ENCODE results near the gene CNOT1.

Gene CNOT1

DNA sequence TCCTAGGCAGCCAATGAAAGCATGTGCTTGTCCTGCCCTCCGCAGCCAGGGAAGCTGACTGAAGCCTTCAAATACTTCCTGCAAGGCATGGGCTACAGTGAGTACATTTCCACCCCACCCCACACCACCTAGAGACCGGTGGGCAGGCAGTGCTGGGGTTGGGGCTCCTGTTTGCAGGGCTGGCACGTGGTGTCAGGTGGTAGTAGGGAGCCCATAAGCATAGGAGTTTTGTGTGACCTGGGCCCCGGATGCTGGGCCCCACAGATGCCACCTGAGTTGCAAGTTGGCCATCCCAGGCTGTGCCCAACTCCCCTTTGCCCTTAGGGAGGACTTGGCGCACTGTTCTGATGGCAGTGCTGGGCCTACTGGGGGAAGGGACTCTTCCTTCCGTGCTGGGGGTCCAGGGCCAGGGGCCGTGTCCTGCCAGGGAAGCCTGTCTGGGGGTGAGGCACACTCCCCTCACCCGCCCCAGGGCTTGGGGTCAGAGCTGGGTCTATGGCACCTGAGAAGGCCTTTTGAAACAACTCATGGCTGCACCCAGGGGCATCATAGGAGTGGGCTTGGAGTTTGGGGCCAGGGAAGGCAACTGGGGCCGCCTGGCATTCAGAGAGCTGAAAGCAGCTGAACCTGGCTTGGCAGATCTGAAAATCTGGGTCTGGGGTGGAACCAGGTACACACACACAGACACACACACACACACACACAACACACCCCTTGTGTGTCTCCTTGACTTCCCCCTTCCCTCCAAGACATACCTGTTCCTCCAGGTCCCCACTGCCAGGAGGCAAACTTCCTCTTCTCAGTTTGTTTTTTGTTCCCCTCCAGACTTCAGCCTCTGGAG lies 120.2 kb downstream of the CNOT1 start:
- Histone ChIP-seq H3K9ac (ENCODE audit: low read length) (no peak overlapping the region), H3K9me3 (ENCODE audit: control insufficient read depth, insufficient read depth, low read depth, low read length) (no peaks in the 10 kb centered on the region), H3K27me3 (ENCODE audit: control insufficient read depth, insufficient read depth, low read length) (no peaks in the 10 kb centered on the region), H3K4me1 (ENCODE audit: control insufficient read depth, insufficient read depth, low read length) (peaks cover 3% of the 10 kb centered on the region; the same call in 1 of the 2 replicates), H3K4me3 (ENCODE audit: low read depth, low read length) (no peak overlapping the region), H3K27ac (ENCODE audit: low read depth, low read length) (no peak overlapping the region), H3K36me3 (ENCODE audit: control insufficient read depth, insufficient read depth, low read length) (peaks cover 20% of the 10 kb centered on the region)

DNA sequence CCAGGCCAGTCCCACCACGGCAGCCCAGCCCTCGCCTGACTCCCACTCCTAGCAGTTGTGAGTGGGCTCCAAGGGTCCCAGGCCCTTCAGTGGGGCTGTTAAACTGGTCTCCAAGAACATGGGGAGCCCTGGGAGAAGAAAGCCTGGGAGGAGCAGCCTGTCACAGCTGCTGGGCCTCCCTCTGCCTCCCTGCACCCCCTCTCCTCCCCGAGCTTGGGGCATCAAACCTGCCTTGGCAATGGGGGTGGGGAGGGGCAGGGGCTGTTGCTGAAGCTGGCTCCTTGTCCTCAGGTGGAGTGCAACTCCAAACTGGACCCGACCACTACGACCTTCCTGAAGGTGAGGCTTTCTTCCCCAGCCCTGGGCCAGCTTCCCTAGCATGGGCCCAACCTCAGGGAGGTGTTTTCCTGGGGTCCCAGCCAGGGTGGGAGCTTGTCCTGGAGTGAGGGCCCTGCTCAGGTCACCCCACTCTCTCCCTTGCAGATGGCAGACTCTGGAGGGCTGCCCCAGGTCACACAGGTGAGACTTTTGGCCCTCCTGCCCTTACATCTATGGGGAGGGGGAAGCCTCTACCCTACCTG lies 120.9 kb downstream of the CNOT1 start:
- no peak overlapping the region for H3K4me3 ChIP-seq (ENCODE audit: low read depth, low read length)
- peaks cover 3% of the 10 kb centered on the region; the same call in 1 of the 2 replicates for H3K4me1 ChIP-seq (ENCODE audit: control insufficient read depth, insufficient read depth, low read length)
- H3K36me3 ChIP-seq (ENCODE audit: control insufficient read depth, insufficient read depth, low read length): peaks cover 25% of the 10 kb centered on the region
- no peaks in the 10 kb centered on the region for H3K27me3 ChIP-seq (ENCODE audit: control insufficient read depth, insufficient read depth, low read length)
- H3K27ac ChIP-seq (ENCODE audit: low read depth, low read length): no peak overlapping the region
- no peaks in the 10 kb centered on the region for H3K9me3 ChIP-seq (ENCODE audit: control insufficient read depth, insufficient read depth, low read depth, low read length)
- H3K9ac ChIP-seq (ENCODE audit: low read length): no peak overlapping the region

DNA sequence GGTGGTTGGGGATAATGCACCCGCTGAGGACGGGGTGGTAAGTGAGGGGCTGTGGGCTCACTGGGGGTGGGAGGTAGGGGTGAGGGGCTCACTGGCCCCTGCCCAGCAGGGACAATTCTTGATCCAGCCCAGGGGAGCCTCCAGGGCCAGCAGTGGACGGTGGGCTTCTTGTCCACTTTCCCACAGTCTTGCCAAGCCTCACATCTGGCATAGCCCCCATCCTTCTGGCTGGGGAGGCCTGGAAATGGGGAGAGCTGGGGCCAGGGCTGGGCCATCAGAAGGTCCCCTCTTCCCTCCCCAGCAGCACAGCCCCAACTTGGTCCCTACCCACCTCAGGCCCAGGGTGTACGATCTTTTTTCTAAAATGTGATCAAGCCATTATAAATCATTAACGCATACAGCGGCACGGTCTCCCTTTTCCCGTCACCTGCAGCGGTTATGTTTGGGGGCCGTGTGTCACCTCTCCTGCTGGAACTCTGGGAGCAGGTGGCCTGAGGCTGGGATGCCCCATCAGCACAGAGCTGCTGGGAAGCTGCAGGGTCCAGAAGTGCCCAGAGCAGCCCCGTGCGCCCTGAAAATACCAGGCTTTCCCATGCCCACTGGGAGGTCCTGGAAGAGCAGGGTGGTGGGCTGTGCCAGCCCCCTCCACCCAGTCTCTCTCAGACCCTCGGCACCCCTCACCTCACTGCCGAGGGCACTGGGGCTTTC lies 121.5 kb downstream of the CNOT1 start:
- no peaks in the 10 kb centered on the region for H3K9me3 ChIP-seq (ENCODE audit: control insufficient read depth, insufficient read depth, low read depth, low read length)
- no peaks in the 10 kb centered on the region for H3K27me3 ChIP-seq (ENCODE audit: control insufficient read depth, insufficient read depth, low read length)
- H3K4me1 ChIP-seq (ENCODE audit: control insufficient read depth, insufficient read depth, low read length): peaks cover 3% of the 10 kb centered on the region; the same call in 1 of the 2 replicates
- H3K27ac ChIP-seq (ENCODE audit: low read depth, low read length): no peak overlapping the region
- no peak overlapping the region for H3K9ac ChIP-seq (ENCODE audit: low read length)
- peaks cover 25% of the 10 kb centered on the region for H3K36me3 ChIP-seq (ENCODE audit: control insufficient read depth, insufficient read depth, low read length)
- H3K4me3 ChIP-seq (ENCODE audit: low read depth, low read length): no peak overlapping the region

DNA sequence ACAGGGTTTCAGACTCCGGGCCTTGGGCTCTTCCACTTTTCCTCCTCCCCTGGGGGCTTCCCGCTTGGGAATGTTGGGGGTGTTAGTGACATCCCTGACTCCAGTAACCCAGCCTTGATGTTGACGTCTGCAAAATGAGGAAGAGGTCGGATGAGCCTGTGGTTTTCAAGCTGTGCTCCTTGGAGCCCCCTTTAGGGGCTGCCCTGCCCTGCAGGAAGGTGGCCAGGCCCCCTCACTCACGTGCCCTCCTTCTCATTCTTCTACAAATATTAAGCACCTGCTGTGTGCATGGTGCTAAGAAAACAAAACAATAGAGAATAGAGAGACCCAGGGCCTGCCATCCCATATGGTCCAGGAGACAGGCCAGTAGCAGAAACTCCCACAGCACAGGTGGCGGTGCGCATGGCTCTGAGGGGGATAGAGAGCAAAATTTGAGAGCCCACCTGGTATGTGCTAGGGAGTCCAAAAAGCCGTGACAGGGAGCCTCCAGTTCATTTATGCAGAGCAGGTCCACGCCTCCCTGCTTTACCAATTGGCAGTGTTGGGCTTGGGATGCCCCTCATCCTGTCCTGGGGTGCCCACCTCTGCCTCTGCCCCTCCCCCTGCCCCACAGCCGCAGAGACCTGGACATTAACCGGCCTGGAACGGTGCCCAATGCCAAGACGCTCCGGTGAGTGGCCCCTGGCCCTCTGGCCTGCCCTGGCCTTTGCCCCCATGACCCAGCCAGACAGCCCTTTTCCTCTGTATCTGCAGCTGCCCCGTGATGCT lies 122.2 kb downstream of the CNOT1 start:
- H3K27ac ChIP-seq (ENCODE audit: low read depth, low read length): no peak overlapping the region
- H3K27me3 ChIP-seq (ENCODE audit: control insufficient read depth, insufficient read depth, low read length): no peaks in the 10 kb centered on the region
- peaks cover 25% of the 10 kb centered on the region for H3K36me3 ChIP-seq (ENCODE audit: control insufficient read depth, insufficient read depth, low read length)
- H3K4me1 ChIP-seq (ENCODE audit: control insufficient read depth, insufficient read depth, low read length): peaks cover 3% of the 10 kb centered on the region; the same call in 1 of the 2 replicates
- no peaks in the 10 kb centered on the region for H3K9me3 ChIP-seq (ENCODE audit: control insufficient read depth, insufficient read depth, low read depth, low read length)
- H3K4me3 ChIP-seq (ENCODE audit: low read depth, low read length): no peak overlapping the region
- H3K9ac ChIP-seq (ENCODE audit: low read length): no peak overlapping the region

DNA sequence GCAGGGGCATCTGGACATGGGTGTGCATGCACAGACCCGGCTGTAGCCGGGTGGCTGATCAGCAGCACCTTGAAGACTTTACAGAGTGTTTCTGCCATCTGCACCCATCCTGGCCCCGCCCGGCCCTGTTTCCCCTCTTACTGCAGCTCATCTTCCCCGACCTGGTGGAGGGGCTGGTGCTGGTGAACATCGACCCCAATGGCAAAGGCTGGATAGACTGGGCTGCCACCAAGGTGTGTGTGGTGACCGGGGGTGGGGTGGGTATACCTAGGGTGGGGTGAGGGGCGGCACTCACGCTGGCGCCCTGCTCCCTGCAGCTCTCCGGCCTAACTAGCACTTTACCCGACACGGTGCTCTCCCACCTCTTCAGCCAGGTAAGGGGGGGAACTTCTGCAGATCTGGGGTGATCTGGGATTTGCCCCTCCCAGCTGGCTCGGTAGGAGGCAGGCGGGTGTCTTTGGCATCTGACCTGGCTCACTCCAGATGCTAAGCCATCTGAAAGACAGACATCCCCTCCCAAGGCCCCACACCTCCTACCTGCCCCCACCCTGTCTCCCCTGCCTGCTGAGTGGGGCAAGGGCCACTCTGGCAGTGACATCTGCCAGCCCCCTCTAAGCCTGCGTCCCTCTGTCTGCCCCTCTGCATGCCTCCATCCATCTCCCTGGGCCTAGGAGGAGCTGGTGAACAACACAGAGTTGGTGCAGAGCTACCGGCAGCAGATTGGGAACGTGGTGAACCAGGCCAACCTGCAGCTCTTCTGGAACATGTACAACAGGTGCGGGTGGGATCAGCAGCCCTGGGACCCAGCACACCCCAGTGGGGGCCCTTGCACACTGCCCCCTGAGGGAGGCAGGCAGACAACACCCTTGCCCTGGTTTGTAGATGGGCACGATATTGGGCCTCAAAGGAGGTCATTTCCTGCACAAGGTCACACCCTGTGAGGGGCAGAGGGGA lies 123.1 kb downstream of the CNOT1 start:
- Histone ChIP-seq H3K9ac (ENCODE audit: low read length) (no peak overlapping the region), H3K27me3 (ENCODE audit: control insufficient read depth, insufficient read depth, low read length) (no peaks in the 10 kb centered on the region), H3K9me3 (ENCODE audit: control insufficient read depth, insufficient read depth, low read depth, low read length) (no peaks in the 10 kb centered on the region), H3K36me3 (ENCODE audit: control insufficient read depth, insufficient read depth, low read length) (peaks cover 25% of the 10 kb centered on the region), H3K4me1 (ENCODE audit: control insufficient read depth, insufficient read depth, low read length) (peaks cover 4% of the 10 kb centered on the region; the same call in 1 of the 2 replicates), H3K4me3 (ENCODE audit: low read depth, low read length) (no peak overlapping the region), H3K27ac (ENCODE audit: low read depth, low read length) (no peak overlapping the region)

DNA sequence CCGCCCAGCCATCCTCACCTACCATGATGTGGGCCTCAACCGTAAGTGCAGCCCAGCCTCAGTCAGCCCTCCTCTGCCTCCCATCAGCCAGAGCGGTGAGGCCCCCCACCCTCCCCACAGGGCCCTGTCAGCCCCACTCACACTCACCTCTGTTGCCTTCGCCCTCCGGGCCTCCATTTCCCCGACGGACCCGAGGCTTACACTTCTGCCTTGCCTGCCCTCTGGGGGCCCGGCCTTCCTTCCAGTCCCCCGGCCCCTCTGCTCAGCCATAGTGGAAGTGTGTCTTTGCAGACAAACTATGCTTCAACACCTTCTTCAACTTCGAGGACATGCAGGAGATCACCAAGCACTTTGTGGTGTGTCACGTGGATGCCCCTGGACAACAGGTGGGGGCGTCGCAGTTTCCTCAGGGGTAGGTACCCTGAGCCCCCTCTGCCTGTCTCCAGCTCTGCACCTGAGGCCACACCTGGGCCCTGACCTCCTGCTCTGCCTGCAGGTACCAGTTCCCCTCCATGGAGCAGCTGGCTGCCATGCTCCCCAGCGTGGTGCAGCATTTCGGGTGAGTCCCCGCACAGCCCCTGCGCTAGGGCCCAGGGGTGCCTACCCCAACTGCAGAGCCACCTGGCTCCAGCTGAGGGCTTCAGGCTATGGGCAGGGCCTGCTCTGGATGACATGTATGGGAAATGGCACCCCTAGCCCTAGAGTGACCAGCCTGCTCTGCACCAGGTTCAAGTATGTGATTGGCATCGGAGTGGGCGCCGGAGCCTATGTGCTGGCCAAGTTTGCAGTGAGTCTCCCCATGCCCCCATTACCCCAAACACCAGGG lies 125.5 kb downstream of the CNOT1 start:
- H3K9me3 ChIP-seq (ENCODE audit: control insufficient read depth, insufficient read depth, low read depth, low read length): no peaks in the 10 kb centered on the region
- no peaks in the 10 kb centered on the region for H3K27me3 ChIP-seq (ENCODE audit: control insufficient read depth, insufficient read depth, low read length)
- no peak overlapping the region for H3K27ac ChIP-seq (ENCODE audit: low read depth, low read length)
- no peak overlapping the region for H3K9ac ChIP-seq (ENCODE audit: low read length)
- no peak overlapping the region for H3K4me3 ChIP-seq (ENCODE audit: low read depth, low read length)
- H3K4me1 ChIP-seq (ENCODE audit: control insufficient read depth, insufficient read depth, low read length): peaks cover 11% of the 10 kb centered on the region; the same call in 1 of the 2 replicates
- peaks cover 15% of the 10 kb centered on the region for H3K36me3 ChIP-seq (ENCODE audit: control insufficient read depth, insufficient read depth, low read length)

DNA sequence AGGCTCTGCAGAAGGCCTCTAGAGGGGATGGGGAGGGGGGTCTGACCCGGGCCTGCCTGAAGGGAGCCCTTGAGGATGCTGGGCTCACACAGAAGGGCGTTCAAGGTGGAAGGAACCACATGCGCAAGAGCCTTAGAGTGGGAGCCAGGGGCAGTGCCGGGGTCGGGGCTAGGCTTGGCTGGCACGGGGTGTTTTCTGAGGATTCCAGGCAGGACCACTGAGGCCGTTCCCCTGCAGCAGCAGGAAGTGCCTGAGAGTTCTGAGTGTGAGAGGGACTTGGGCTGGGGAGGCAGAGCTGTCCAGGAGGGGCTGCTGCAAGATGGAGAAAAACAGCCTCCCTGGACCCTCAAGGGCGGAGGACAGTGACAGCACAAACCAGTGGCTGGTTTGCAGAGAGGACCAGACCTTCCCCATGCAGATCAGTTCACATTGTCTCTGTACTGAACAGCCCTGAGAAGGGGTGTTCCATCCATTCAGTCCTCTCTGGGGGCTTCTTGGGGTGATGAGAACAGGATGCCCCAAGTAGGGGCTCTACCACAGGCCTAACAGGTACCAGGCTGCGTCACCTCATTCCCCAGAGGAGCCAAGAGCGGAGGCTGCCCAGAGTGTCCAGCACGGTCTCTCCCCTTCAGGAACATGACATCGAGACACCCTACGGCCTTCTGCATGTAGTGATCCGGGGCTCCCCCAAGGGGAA lies 126.3 kb downstream of the CNOT1 start:
- Histone ChIP-seq H3K4me3 (ENCODE audit: low read depth, low read length) (no peak overlapping the region), H3K27ac (ENCODE audit: low read depth, low read length) (no peak overlapping the region)

DNA sequence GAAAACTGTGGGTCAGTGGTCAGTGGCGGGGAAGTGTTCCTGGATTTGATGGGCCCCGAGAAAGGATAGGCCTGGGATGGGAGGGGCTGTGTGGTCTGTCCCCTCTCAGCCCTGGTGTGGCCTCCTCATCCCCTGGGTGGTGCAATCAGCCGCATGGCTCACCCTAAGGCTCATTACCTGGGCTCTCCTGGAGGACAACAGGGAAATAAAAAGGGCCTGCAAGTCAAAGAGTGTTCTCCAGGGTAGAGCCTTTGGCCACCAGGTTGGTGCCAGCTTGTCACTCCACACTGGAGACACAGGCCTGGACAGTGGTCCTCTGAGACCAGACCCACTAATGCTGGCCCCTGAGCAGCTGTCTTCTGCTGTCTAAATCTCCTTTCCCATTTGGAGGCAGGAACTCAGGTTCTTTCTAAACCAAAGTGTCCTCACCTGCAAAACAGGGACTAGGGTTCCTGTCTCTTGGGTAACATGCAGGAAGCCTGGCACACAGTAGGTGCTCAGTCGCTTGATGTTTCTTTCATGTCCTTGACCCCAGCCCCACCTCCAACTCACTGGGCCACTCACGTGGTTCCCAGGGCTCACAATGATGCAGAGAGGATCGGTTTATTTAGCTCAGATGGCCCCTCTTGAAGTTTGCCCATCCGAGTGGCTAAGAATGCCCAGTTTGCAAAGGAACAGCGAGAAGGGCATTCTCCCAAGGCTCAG lies 127.3 kb downstream of the CNOT1 start:
- no peak overlapping the region for H3K27ac ChIP-seq (ENCODE audit: low read depth, low read length)
- peaks cover 11% of the 10 kb centered on the region; the same call in 1 of the 2 replicates for H3K4me1 ChIP-seq (ENCODE audit: control insufficient read depth, insufficient read depth, low read length)
- H3K27me3 ChIP-seq (ENCODE audit: control insufficient read depth, insufficient read depth, low read length): no peaks in the 10 kb centered on the region
- H3K4me3 ChIP-seq (ENCODE audit: low read depth, low read length): no peak overlapping the region; the same call in 1 of the 2 replicates
- no peaks in the 10 kb centered on the region for H3K9me3 ChIP-seq (ENCODE audit: control insufficient read depth, insufficient read depth, low read depth, low read length)
- no peak overlapping the region for H3K9ac ChIP-seq (ENCODE audit: low read length)
- H3K36me3 ChIP-seq (ENCODE audit: control insufficient read depth, insufficient read depth, low read length): peaks cover 10% of the 10 kb centered on the region; the same call in 1 of the 2 replicates

More for the DNA sequence above, 126.3 kb downstream of the CNOT1 start:
- Histone ChIP-seq H3K27me3 (ENCODE audit: control insufficient read depth, insufficient read depth, low read length) (no peaks in the 10 kb centered on the region), H3K9me3 (ENCODE audit: control insufficient read depth, insufficient read depth, low read depth, low read length) (no peaks in the 10 kb centered on the region), H3K9ac (ENCODE audit: low read length) (no peak overlapping the region), H3K4me1 (ENCODE audit: control insufficient read depth, insufficient read depth, low read length) (peaks cover 11% of the 10 kb centered on the region; the same call in 1 of the 2 replicates), H3K36me3 (ENCODE audit: control insufficient read depth, insufficient read depth, low read length) (peaks cover 14% of the 10 kb centered on the region)

Measured in HUES6 (cell line).